Prostate gland (tissue), 2 donors: ENCODE results near the gene P4HA3.

Experiments
- CTCF ChIP-seq, 4 experiments: fragments of 200-600 bp in 2 of 4; fragments of 450-650 bp in 2 of 4; sonication (generic) in 2 of 4; IDR thresholded peaks; 1 replicate in 3 of 4; 2 replicates in 1 of 4; pipeline ENCODE4 v1.5.1; 2016 to 2019; ENCODE audit warnings: antibody characterized with exemption in 4 of 4, mild to moderate bottlenecking in 2 of 4, moderate library complexity in 2 of 4
- POLR2A ChIP-seq: fragments of 450-650 bp; IDR thresholded peaks from one replicate; pipeline ENCODE4 v1.6.1; 2016; ENCODE audit warnings: antibody characterized with exemption, mild to moderate bottlenecking

DNA sequence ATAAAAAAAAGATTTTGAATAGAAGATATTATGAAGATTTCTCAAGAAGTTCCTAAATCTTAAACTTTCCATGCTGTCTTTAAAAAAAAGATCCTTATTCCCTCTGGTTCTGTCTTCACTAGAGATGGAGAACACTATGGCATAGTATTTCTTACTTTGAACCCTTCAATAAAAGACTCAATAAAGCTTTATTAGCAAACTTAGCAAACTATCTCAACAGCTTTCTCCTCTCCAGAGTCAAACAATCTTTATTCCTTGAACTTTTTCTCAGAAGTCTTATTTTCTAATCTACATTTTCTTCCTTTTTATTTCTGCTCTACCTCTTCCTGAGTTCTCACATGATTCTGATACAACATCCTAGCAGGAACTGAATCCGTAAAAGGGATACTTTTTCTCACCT, 21.8 kb upstream of the P4HA3 start:
- no peak for TF ChIP-seq CTCF (IDR thresholded peaks at IDR 0.05)
- no peak for TF ChIP-seq POLR2A
